Astrocyte (in vitro differentiated cells and primary cell): ENCODE data around the gene CA5B.

Experiments used
- CTCF ChIP-seq: IDR thresholded peaks from 2 replicates; pipeline ENCODE4 v1.5.1; 2011; ENCODE audit warnings: low read depth, mild to moderate bottlenecking, inconsistent platforms, low read length, moderate library complexity; ENCODE audit not compliant: insufficient read depth
- EZH2 ChIP-seq: IDR thresholded peaks from 2 replicates; pipeline ENCODE4 v1.6.1; 2012; ENCODE audit warnings: mild to moderate bottlenecking, low read length, inconsistent platforms; ENCODE audit not compliant: insufficient read depth

- TF ChIP-seq CTCF, result no peak
- no peak for TF ChIP-seq EZH2
Measured at GRCh38 chrX:15723887-15724517, 14.1 kb upstream of the CA5B start.
